ENCODE measurements around the gene SOX18.

DNA sequence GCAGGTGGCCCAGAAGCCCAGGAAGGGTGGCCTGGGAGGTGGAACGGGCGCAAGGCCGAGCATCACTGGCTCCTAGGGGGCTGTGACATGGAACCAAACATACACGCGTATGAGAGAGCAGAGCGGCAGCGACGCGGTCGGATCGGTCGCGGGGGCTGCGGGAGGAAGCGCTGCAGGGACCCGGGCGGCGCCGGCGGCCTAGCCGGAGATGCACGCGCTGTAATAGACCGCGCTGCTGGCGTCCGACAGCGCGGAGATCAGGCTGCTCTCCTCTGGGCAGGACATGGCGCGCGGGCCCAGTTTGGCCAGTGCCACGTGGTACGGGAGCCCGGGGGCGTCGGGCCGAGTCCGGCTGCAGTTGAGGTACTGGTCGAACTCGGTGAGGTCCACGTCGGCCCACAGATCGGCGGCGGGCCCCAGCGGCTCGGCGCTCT is 1.5 kb downstream of the SOX18 start:
- TF ChIP-seq POLR2AphosphoS5 (IDR thresholded peaks at IDR 0.05; ENCODE audit: low read depth, low read length) (no peak), POU2F2 (IDR thresholded peaks at IDR 0.05; ENCODE audit: low read depth, low read length) (no peak), SPI1 (IDR thresholded peaks at IDR 0.05; ENCODE audit: low read depth, low read length) (no peak), PAX5 (IDR thresholded peaks at IDR 0.05; ENCODE audit: insufficient read depth, low read length, severe bottlenecking) (no peak)
